ENCODE measurements around the gene HYCC1.
"Not testable (repeated sequence)": the region's sequence is repeated elsewhere in the genome, so short reads cannot be mapped to it uniquely, and the experiment has no call there.

HYCC1 gene

GRCh38 chr7:23044581-23044980 is 30.7 kb upstream of the HYCC1 start:
- DNase-seq (ENCODE audit: low read depth, low spot score), result no peak
- CTCF ChIA-PET, result interaction anchor here (1.2 to 2.4 kb wide), 7 partner anchors 9 to 486 kb away, joined by 3 to 39 read pairs (median 5); no protein-coding TSS in a partner anchor
- H3K4me3 ChIP-seq (ENCODE audit: low read depth, low read length), result no peak overlapping the region
- POLR2A ChIA-PET, result no interaction called here
- no peak for TF ChIP-seq CTCF (IDR thresholded peaks at IDR 0.05; ENCODE audit: insufficient read depth, low read length, missing control alignments)

- no peak for DNase-seq (ENCODE audit: low read depth, low spot score)
- no peak overlapping the region for H3K4me3 ChIP-seq (ENCODE audit: low read depth, low read length)
- ChIA-PET CTCF (interaction anchor here (1.0 to 2.4 kb wide), 9 partner anchors 10 to 485 kb away, joined by 3 to 39 read pairs (median 5); no protein-coding TSS in a partner anchor), POLR2A (no interaction called here)
- no peak for TF ChIP-seq CTCF (IDR thresholded peaks at IDR 0.05; ENCODE audit: insufficient read depth, low read length, missing control alignments)
Measured at GRCh38 chr7:23043441-23043840, 29.5 kb upstream of the HYCC1 start.

- DNase-seq (ENCODE audit: low read depth, low spot score); POLR2A ChIA-PET; H3K4me3 ChIP-seq (ENCODE audit: low read depth, low read length); CTCF ChIA-PET: not testable (repeated sequence)
Measured at GRCh38 chr7:23039674-23040073, 25.7 kb upstream of the HYCC1 start.

GRCh38 chr7:23035542-23036371 is 21.8 kb upstream of the HYCC1 start:
- CTCF ChIA-PET; H3K4me3 ChIP-seq (ENCODE audit: low read depth, low read length); POLR2A ChIA-PET; DNase-seq (ENCODE audit: low read depth, low spot score): not testable (repeated sequence)

- POLR2A ChIA-PET, result no interaction called here
- CTCF ChIA-PET, result interaction anchor here (1.8 to 2.6 kb wide), 4 partner anchors 12 to 467 kb away, joined by 5 to 9 read pairs (median 8); no protein-coding TSS in a partner anchor
Measured at GRCh38 chr7:23027261-23027660, 13.3 kb upstream of the HYCC1 start.

GRCh38 chr7:23026164-23026563 is 12.2 kb upstream of the HYCC1 start:
- ChIA-PET POLR2A (no interaction called here), CTCF (interaction anchor here (1.1 to 2.6 kb wide), 6 partner anchors 11 to 467 kb away, joined by 3 to 9 read pairs (median 6); no protein-coding TSS in a partner anchor)
- no peak overlapping the region for H3K4me3 ChIP-seq (ENCODE audit: low read depth, low read length)
- no peak for DNase-seq (ENCODE audit: low read depth, low spot score)
- TF ChIP-seq CTCF (IDR thresholded peaks at IDR 0.05; ENCODE audit: insufficient read depth, low read length, missing control alignments), result no peak

More at GRCh38 chr7:23027261-23027660, 13.3 kb upstream of the HYCC1 start:
- DNase-seq (ENCODE audit: low read depth, low spot score), result no peak
- no peak for TF ChIP-seq CTCF (IDR thresholded peaks at IDR 0.05; ENCODE audit: insufficient read depth, low read length, missing control alignments)
- no peak overlapping the region for H3K4me3 ChIP-seq (ENCODE audit: low read depth, low read length)

- no peak for TF ChIP-seq CTCF (IDR thresholded peaks at IDR 0.05; ENCODE audit: insufficient read depth, low read length, missing control alignments)
- no peak overlapping the region for H3K4me3 ChIP-seq (ENCODE audit: low read depth, low read length)
- no peak for DNase-seq (ENCODE audit: low read depth, low spot score)
- ChIA-PET POLR2A (no interaction called here), CTCF (interaction anchor here (2.4 kb wide), 1 partner anchor 32 kb away, joined by 9 read pairs; no protein-coding TSS in a partner anchor)
Measured at GRCh38 chr7:23024454-23024853, 10.5 kb upstream of the HYCC1 start.

All from AG04449 (cell line).